ENCODE results near the gene GALNT8. TPM values are rescaled to one million over a fixed set of nuclear protein-coding genes. Genes with fewer than 3 reads are reported as not detected.

GALNT8 gene
- total RNA-seq, 1 donor from 2014 or later = not detected

GRCh38 chr12:4813741-4814140, 93.5 kb downstream of the GALNT8 start:
- Histone ChIP-seq H3K9me3 (no peaks in the 10 kb centered on the region), H3K27me3 (no peaks in the 10 kb centered on the region), H3K4me1 (peaks cover 0 to 3% of the 10 kb centered on the region in 2 donors), H3K36me3 (no peaks in the 10 kb centered on the region), H3K27ac (no peak overlapping the region), H3K4me3 (no peak overlapping the region)
- no peak for TF ChIP-seq CTCF (IDR thresholded peaks at IDR 0.05)
- no peak for DNase-seq (ENCODE audit: low spot score in 2 of 2)
- intact Hi-C loops (cut with DNase I) = no loop called here

DNA sequence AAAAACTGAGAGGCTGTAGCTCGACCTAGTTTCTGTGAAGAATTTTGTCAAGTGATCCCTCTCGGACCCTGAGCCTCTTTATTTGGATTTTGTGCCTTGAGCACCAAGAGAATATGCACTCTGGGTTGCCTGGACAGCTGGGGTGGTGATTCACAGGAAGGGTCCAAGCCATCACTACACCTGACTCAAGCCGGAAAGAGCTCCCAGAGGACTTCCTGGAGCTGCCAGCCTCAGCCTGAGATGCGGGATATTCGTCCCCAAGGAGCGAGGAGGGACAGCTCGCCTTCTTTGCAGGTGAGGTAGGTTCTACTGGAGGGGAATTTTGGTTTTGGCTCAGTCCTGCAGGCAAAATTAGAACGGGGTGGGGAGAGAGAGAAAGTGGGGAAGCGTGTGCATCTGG, 94.3 kb downstream of the GALNT8 start:
- no peaks in the 10 kb centered on the region for H3K36me3 ChIP-seq
- no peak overlapping the region for H3K4me3 ChIP-seq
- no peaks in the 10 kb centered on the region for H3K27me3 ChIP-seq
- no peaks in the 10 kb centered on the region for H3K9me3 ChIP-seq
- peaks cover 0 to 3% of the 10 kb centered on the region in 2 donors for H3K4me1 ChIP-seq
- no peak for TF ChIP-seq CTCF (IDR thresholded peaks at IDR 0.05)
- intact Hi-C loops (cut with DNase I) = no loop called here
- no peak for DNase-seq (ENCODE audit: low spot score in 2 of 2)
- no peak overlapping the region for H3K27ac ChIP-seq

DNA sequence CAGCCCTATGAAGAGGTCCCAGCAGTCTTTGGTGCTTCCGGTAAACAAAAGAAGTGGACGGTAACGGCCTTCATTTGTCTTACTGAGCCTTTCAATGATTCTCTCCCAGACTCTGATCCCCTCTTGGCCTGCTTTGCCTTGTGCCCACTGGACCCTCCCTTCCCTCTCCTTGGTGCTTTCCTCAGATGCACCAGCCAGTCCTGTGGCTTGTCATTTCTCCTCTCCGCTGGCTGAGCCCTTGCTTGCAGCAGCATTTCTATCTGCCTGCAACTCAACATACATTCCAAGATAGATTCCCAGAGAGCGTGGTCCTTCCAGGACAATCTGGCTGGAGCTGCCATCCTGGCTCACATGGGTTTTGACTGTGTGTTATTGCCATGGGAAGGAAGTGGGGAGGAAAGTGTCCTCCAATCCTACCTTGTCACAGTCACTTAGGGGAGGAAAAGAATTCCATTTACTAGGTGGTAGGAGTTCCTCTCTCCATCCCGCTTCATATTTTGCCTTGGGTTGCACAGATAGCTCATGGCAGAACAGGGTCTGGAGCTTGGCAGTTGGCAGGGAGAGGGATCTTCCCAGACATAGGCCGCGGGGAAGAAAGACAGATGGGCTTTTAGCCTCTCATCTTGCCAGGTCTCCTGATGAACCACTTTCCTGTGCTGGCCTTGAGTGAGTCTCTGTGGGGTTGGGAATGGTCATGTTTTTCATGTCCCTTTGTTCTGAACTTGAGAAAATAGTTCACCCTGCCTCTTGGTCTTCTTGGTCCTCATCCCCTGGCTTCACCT, 96.7 kb downstream of the GALNT8 start:
- no peak for TF ChIP-seq CTCF (IDR thresholded peaks at IDR 0.05)
- no peaks in the 10 kb centered on the region for H3K9me3 ChIP-seq
- H3K4me1 ChIP-seq = no peaks in the 10 kb centered on the region
- intact Hi-C loops (cut with DNase I) = no loop called here
- DNase-seq (ENCODE audit: low spot score in 2 of 2) = no peak
- no peaks in the 10 kb centered on the region for H3K36me3 ChIP-seq
- H3K27ac ChIP-seq = no peak overlapping the region
- H3K27me3 ChIP-seq = no peaks in the 10 kb centered on the region
- H3K4me3 ChIP-seq = no peak overlapping the region

- Histone ChIP-seq H3K9me3 (no peaks in the 10 kb centered on the region), H3K36me3 (no peaks in the 10 kb centered on the region), H3K4me3 (no peak overlapping the region), H3K4me1 (no peaks in the 10 kb centered on the region), H3K27ac (no peak overlapping the region), H3K27me3 (no peaks in the 10 kb centered on the region)
- TF ChIP-seq CTCF (IDR thresholded peaks at IDR 0.05) = no peak
- intact Hi-C loops (cut with DNase I) = no loop called here
- no peak for DNase-seq (ENCODE audit: low spot score in 2 of 2)
Observed at GRCh38 chr12:4817880-4818279, 97.7 kb downstream of the GALNT8 start.

- intact Hi-C loops (cut with DNase I) = no loop called here
- no peak overlapping the region for H3K4me3 ChIP-seq
- H3K27me3 ChIP-seq = no peaks in the 10 kb centered on the region
- TF ChIP-seq CTCF (IDR thresholded peaks at IDR 0.05) = no peak
- peak; percentile 45 to 69 for DNase-seq (ENCODE audit: low spot score in 2 of 2)
- H3K4me1 ChIP-seq = no peaks in the 10 kb centered on the region
- no peaks in the 10 kb centered on the region for H3K36me3 ChIP-seq
- H3K27ac ChIP-seq = peak overlapping the region in 1 of 2 donors; percentile 75
- no peaks in the 10 kb centered on the region for H3K9me3 ChIP-seq
Observed at GRCh38 chr12:4819654-4820053, 99.5 kb downstream of the GALNT8 start.

Data from ascending aorta (tissue), 2 donors.